Keratinocyte (primary cell): ENCODE data around the gene DNAJC13.

ENCODE experiments used
- CTCF ChIP-seq, 3 experiments: IDR thresholded peaks in 1 of 3; conservative IDR thresholded peaks in 1 of 3; optimal IDR thresholded peaks in 1 of 3; 2 replicates in 2 of 3; 3 replicates in 1 of 3; pipeline versions ENCODE3 to v1.5.1; 2011; ENCODE audit warnings: low read length in 3 of 3, mild to moderate bottlenecking in 3 of 3, moderate library complexity in 2 of 3, control low read depth in 1 of 3, inconsistent platforms in 1 of 3; ENCODE audit not compliant: insufficient read depth in 2 of 3; ENCODE audit errors: extremely low read depth in 1 of 3
- EZH2 ChIP-seq: IDR thresholded peaks from one replicate; pipeline ENCODE4 v1.6.1; 2012; ENCODE audit warnings: inconsistent platforms, mild to moderate bottlenecking, low read length, moderate library complexity

DNA sequence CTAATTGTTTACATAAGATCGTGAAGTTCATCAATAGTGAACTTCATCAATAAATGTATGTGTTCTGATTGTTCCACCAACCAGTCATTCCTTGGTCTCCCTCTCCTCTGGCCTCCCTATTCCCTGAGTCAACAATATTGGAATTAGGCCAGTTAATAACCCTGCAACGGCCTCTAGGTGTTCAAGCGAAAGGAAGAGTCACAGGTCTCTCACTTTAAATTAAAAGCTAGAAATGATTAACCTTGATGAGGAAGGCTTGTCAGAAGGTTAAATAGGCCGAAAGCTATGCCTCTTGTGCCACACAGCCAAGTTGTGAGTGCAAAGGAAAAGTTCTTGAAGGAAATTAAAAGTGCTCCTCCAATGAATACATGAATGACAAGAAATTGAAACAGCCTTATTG is 90.4 kb downstream of the DNAJC13 start:
- TF ChIP-seq CTCF (optimal IDR thresholded peaks at IDR 0.05 in 1 of 3, IDR thresholded peaks at IDR 0.05 in 1 of 3, conservative IDR thresholded peaks at IDR 0.05 in 1 of 3; ENCODE audit: extremely low read depth in 1 of 3, insufficient read depth in 2 of 3, low read length in 3 of 3) = no peak
- no peak for TF ChIP-seq EZH2
